ENCODE measurements around the gene CLCN6. TPM values are rescaled to one million over a fixed set of nuclear protein-coding genes. Genes with fewer than 3 reads are reported as not detected.

Gene CLCN6
- total and polyA plus RNA-seq, 2 donors (not counting 1 experiment from before 2014, with no cell fraction given) = 15.3 to 19.3 TPM

DNA sequence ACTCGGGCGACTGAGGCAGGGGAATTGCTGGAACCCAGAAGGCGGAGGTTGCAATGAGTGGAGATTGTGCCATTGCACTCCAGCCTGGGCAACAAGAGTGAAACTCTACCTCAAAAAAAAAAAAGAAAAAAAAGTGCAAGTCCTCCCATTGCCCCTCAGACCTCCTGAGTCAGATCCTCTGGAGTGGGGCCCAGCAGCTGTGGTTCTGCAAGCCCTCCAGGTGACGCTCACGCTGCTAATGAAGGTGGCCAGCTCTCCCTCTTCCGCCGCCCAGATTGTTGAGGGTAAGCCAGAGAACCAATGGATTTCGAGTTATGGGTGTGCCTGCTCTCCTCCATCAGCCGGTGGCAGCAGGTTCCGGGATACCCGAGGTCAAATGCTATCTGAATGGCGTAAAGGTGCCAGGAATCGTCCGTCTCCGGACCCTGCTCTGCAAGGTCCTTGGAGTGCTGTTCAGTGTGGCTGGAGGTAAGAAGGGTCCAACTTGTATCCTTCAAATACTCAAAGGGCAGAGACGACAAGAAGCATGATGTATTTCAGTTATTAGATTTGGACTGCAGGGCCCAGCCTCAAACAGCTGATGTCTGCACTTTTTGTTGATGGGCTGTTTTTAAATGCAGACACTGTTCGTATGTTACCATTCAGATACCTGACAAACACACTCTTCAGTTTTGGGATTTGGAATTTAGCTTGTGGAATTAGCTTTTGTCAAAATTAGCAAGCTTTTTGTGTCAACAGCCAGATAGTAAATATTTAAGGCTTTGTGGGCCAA lies 17.6 kb downstream of the CLCN6 start:
- DNase-seq (ENCODE audit: low read depth in 2 of 2) = peak in 1 of 2 donors; percentile 76

DNA sequence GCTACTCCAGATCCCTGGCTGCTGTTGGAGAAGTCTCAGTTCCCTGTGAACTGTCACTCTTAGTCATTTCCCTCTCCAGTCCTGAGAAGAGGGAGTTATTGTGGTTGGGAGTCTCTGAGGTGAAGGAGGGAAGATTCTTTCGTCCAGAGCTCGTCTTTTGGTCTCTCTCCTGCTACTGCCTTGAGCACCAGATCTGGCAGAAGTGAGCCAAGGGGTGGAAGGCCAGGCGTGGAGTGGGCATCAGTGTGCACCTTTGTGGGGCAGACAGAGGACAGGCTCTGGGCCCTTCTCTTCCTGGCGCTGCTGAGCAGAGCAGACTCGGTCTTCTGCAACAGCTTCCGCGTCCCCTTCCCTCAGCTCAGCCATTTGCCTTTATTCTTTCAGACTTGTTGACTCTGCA lies 19.1 kb downstream of the CLCN6 start:
- Histone ChIP-seq H3K4me2 (ENCODE audit: extremely low read depth, insufficient read depth, low read length) (no peak overlapping the region), H3K36me3 (ENCODE audit: control insufficient read depth, insufficient read depth, low read length) (peaks cover 24% of the 10 kb centered on the region), H3K9me3 (ENCODE audit: control insufficient read depth, insufficient read depth, low read depth, low read length) (no peaks in the 10 kb centered on the region), H4K20me1 (ENCODE audit: control insufficient read depth, extremely low read depth, insufficient read depth, low read length) (no peaks in the 10 kb centered on the region), H3K79me2 (ENCODE audit: control insufficient read depth, insufficient read depth, low read length) (no peaks in the 10 kb centered on the region), H3K4me1 (ENCODE audit: control insufficient read depth, extremely low read depth, insufficient read depth, low read length) (peaks cover 3% of the 10 kb centered on the region), H2AFZ (ENCODE audit: low read length) (no peak overlapping the region), H3K9ac (ENCODE audit: insufficient read depth, low read length) (no peak overlapping the region), H3K4me3 (replicated peaks in 1 of 4; ENCODE audit: control extremely low read depth in 1 of 4, insufficient read depth in 1 of 4, low read depth in 3 of 4, low read length in 4 of 4) (no peak overlapping the region), H3K27ac (ENCODE audit: insufficient read depth, low read length) (no peak overlapping the region), H3K27me3 (ENCODE audit: control insufficient read depth, insufficient read depth, low read length) (no peaks in the 10 kb centered on the region)
- TF ChIP-seq EZH2 (IDR thresholded peaks at IDR 0.05; ENCODE audit: low read length, missing control alignments) = no peak
- TF ChIP-seq, protein P1, sequence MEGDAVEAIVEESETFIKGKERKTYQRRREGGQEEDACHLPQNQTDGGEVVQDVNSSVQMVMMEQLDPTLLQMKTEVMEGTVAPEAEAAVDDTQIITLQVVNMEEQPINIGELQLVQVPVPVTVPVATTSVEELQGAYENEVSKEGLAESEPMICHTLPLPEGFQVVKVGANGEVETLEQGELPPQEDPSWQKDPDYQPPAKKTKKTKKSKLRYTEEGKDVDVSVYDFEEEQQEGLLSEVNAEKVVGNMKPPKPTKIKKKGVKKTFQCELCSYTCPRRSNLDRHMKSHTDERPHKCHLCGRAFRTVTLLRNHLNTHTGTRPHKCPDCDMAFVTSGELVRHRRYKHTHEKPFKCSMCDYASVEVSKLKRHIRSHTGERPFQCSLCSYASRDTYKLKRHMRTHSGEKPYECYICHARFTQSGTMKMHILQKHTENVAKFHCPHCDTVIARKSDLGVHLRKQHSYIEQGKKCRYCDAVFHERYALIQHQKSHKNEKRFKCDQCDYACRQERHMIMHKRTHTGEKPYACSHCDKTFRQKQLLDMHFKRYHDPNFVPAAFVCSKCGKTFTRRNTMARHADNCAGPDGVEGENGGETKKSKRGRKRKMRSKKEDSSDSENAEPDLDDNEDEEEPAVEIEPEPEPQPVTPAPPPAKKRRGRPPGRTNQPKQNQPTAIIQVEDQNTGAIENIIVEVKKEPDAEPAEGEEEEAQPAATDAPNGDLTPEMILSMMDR (conservative IDR thresholded peaks at IDR 0.05 in 1 of 2, IDR thresholded peaks at IDR 0.05 in 1 of 2; ENCODE audit: low read depth in 1 of 2, low read length in 2 of 2) = no peak
- DNase-seq (ENCODE audit: low read depth in 2 of 2) = no peak

More for the DNA sequence above, 17.6 kb downstream of the CLCN6 start:
- Histone ChIP-seq H2AFZ (ENCODE audit: low read length) (no peak overlapping the region), H3K4me3 (replicated peaks in 1 of 4; ENCODE audit: control extremely low read depth in 1 of 4, insufficient read depth in 1 of 4, low read depth in 3 of 4, low read length in 4 of 4) (no peak overlapping the region), H3K4me1 (ENCODE audit: control insufficient read depth, extremely low read depth, insufficient read depth, low read length) (peaks cover 3% of the 10 kb centered on the region), H3K9ac (ENCODE audit: insufficient read depth, low read length) (no peak overlapping the region), H3K4me2 (ENCODE audit: extremely low read depth, insufficient read depth, low read length) (no peak overlapping the region), H4K20me1 (ENCODE audit: control insufficient read depth, extremely low read depth, insufficient read depth, low read length) (no peaks in the 10 kb centered on the region), H3K36me3 (ENCODE audit: control insufficient read depth, insufficient read depth, low read length) (peaks cover 20% of the 10 kb centered on the region), H3K27ac (ENCODE audit: insufficient read depth, low read length) (no peak overlapping the region), H3K9me3 (ENCODE audit: control insufficient read depth, insufficient read depth, low read depth, low read length) (no peaks in the 10 kb centered on the region), H3K79me2 (ENCODE audit: control insufficient read depth, insufficient read depth, low read length) (no peaks in the 10 kb centered on the region), H3K27me3 (ENCODE audit: control insufficient read depth, insufficient read depth, low read length) (no peaks in the 10 kb centered on the region)
- TF ChIP-seq, protein P1 (conservative IDR thresholded peaks at IDR 0.05 in 1 of 2, IDR thresholded peaks at IDR 0.05 in 1 of 2; ENCODE audit: low read depth in 1 of 2, low read length in 2 of 2) = no peak

DNA sequence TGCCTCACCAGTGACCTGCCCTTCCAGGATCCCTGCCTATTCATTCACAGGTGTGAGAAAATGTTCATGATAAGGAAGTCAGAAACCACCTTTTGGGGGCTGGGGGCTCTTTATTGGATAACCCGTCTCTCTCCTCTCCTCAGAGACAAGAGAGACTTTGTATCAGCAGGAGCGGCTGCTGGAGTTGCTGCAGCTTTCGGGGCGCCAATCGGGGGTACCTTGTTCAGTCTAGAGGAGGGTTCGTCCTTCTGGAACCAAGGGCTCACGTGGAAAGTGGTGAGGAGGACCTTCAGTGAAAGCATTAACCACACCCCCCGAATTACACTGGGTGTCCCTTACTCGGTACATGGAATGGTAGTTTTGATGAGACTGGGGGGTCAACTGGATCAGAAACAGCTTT lies 21.0 kb downstream of the CLCN6 start:
- no peaks in the 10 kb centered on the region for H4K20me1 ChIP-seq (ENCODE audit: control insufficient read depth, extremely low read depth, insufficient read depth, low read length)
- H3K9ac ChIP-seq (ENCODE audit: insufficient read depth, low read length) = no peak overlapping the region
- H3K9me3 ChIP-seq (ENCODE audit: control insufficient read depth, insufficient read depth, low read depth, low read length) = no peaks in the 10 kb centered on the region
- no peak for DNase-seq (ENCODE audit: low read depth in 2 of 2)
- no peak overlapping the region for H2AFZ ChIP-seq (ENCODE audit: low read length)
- no peaks in the 10 kb centered on the region for H3K79me2 ChIP-seq (ENCODE audit: control insufficient read depth, insufficient read depth, low read length)
- TF ChIP-seq, protein P1 (conservative IDR thresholded peaks at IDR 0.05 in 1 of 2, IDR thresholded peaks at IDR 0.05 in 1 of 2; ENCODE audit: low read depth in 1 of 2, low read length in 2 of 2) = no peak
- no peak for TF ChIP-seq EZH2 (IDR thresholded peaks at IDR 0.05; ENCODE audit: low read length, missing control alignments)
- no peaks in the 10 kb centered on the region for H3K4me1 ChIP-seq (ENCODE audit: control insufficient read depth, extremely low read depth, insufficient read depth, low read length)
- H3K27me3 ChIP-seq (ENCODE audit: control insufficient read depth, insufficient read depth, low read length) = no peaks in the 10 kb centered on the region
- H3K4me2 ChIP-seq (ENCODE audit: extremely low read depth, insufficient read depth, low read length) = no peak overlapping the region
- H3K36me3 ChIP-seq (ENCODE audit: control insufficient read depth, insufficient read depth, low read length) = peaks cover 25% of the 10 kb centered on the region
- no peak overlapping the region for H3K4me3 ChIP-seq (replicated peaks in 1 of 4; ENCODE audit: control extremely low read depth in 1 of 4, insufficient read depth in 1 of 4, low read depth in 3 of 4, low read length in 4 of 4)
- no peak overlapping the region for H3K27ac ChIP-seq (ENCODE audit: insufficient read depth, low read length)

Measured in fibroblast of lung (primary cell).